ENCODE measurements around the gene KCNT1. TPM values are rescaled to one million over a fixed set of nuclear protein-coding genes. Genes with fewer than 3 reads are reported as not detected.

KCNT1 gene
- total RNA-seq, 4 donors from 2014 or later: 0.21 TPM; not detected in 3

- DNase-seq: no peak
- intact Hi-C loops (cut with DNase I): no loop called here
- Histone ChIP-seq H3K4me1 (no peaks in the 10 kb centered on the region), H3K27me3 (no peaks in the 10 kb centered on the region), H3K9me3 (no peaks in the 10 kb centered on the region), H3K4me3 (replicated peaks in 1 of 3) (no peak overlapping the region), H3K27ac (no peak overlapping the region), H3K36me3 (no peaks in the 10 kb centered on the region)
- TF ChIP-seq CTCF (IDR thresholded peaks at IDR 0.05) (no peak), POLR2A (IDR thresholded peaks at IDR 0.05) (no peak)
- WGBS, 2 donors: 83% methylated on average over 15 of the region's 22 CpGs
Measured at GRCh38 chr9:135750786-135751185, 48.8 kb downstream of the KCNT1 start.

GRCh38 chr9:135751501-135751900 is 49.5 kb downstream of the KCNT1 start:
- H3K36me3 ChIP-seq: no peaks in the 10 kb centered on the region
- no peak overlapping the region for H3K4me3 ChIP-seq (replicated peaks in 1 of 3)
- 52 to 55% methylated on average over 12 to 13 of the region's 13 CpGs for WGBS, 2 donors
- no peaks in the 10 kb centered on the region for H3K27me3 ChIP-seq
- H3K4me1 ChIP-seq: no peaks in the 10 kb centered on the region
- H3K9me3 ChIP-seq: no peaks in the 10 kb centered on the region
- intact Hi-C loops (cut with DNase I): no loop called here
- no peak for TF ChIP-seq POLR2A (IDR thresholded peaks at IDR 0.05)
- TF ChIP-seq CTCF (IDR thresholded peaks at IDR 0.05): no peak
- no peak overlapping the region for H3K27ac ChIP-seq
- no peak for DNase-seq

- 92% methylated on average over 8 of the region's 8 CpGs for WGBS, 2 donors
- H3K27me3 ChIP-seq: no peaks in the 10 kb centered on the region
Measured at GRCh38 chr9:135752281-135753204, 50.6 kb downstream of the KCNT1 start.

GRCh38 chr9:135753391-135754105 is 51.6 kb downstream of the KCNT1 start:
- H3K27me3 ChIP-seq: no peaks in the 10 kb centered on the region
- H3K4me1 ChIP-seq: no peaks in the 10 kb centered on the region
- 87 to 93% methylated on average over 3 to 11 of the region's 14 CpGs for WGBS, 2 donors
- no peak overlapping the region for H3K27ac ChIP-seq
- H3K36me3 ChIP-seq: no peaks in the 10 kb centered on the region
- intact Hi-C loops (cut with DNase I): no loop called here
- H3K9me3 ChIP-seq: no peaks in the 10 kb centered on the region
- no peak for DNase-seq
- H3K4me3 ChIP-seq (replicated peaks in 1 of 3): no peak overlapping the region
- no peak for TF ChIP-seq CTCF (IDR thresholded peaks at IDR 0.05)
- TF ChIP-seq POLR2A (IDR thresholded peaks at IDR 0.05): no peak

More at GRCh38 chr9:135752281-135753204, 50.6 kb downstream of the KCNT1 start:
- H3K9me3 ChIP-seq: no peaks in the 10 kb centered on the region
- H3K4me1 ChIP-seq: no peaks in the 10 kb centered on the region
- intact Hi-C loops (cut with DNase I): no loop called here
- no peak overlapping the region for H3K27ac ChIP-seq
- no peak for TF ChIP-seq POLR2A (IDR thresholded peaks at IDR 0.05)
- TF ChIP-seq CTCF (IDR thresholded peaks at IDR 0.05): no peak
- no peak overlapping the region for H3K4me3 ChIP-seq (replicated peaks in 1 of 3)
- no peak for DNase-seq
- no peaks in the 10 kb centered on the region for H3K36me3 ChIP-seq

- H3K27ac ChIP-seq: no peak overlapping the region
- DNase-seq: no peak
- intact Hi-C loops (cut with DNase I): no loop called here
- H3K9me3 ChIP-seq: no peaks in the 10 kb centered on the region
- no peaks in the 10 kb centered on the region for H3K27me3 ChIP-seq
- WGBS, 2 donors: 83 to 92% methylated on average over 8 of the region's 10 CpGs
- TF ChIP-seq CTCF (IDR thresholded peaks at IDR 0.05) (no peak), POLR2A (IDR thresholded peaks at IDR 0.05) (no peak)
- no peak overlapping the region for H3K4me3 ChIP-seq (replicated peaks in 1 of 3)
- H3K36me3 ChIP-seq: no peaks in the 10 kb centered on the region
- H3K4me1 ChIP-seq: no peaks in the 10 kb centered on the region
Measured at GRCh38 chr9:135756576-135756975, 54.6 kb downstream of the KCNT1 start.

All from thyroid gland (tissue), 4 donors.